IPS-15b (cell line): ENCODE data around the gene KLC4.
"Not testable (repeated sequence)": the region's sequence is repeated elsewhere in the genome, so short reads cannot be mapped to it uniquely, and the experiment has no call there.

Experiments used
- H3K27me3 ChIP-seq: one replicate; pipeline ENCODE4 v1.6.1; 2013; ENCODE audit warnings: low read length; ENCODE audit not compliant: control insufficient read depth, insufficient read depth
- H3K36me3 ChIP-seq: one replicate; pipeline ENCODE4 v1.6.1; 2013; ENCODE audit warnings: low read length; ENCODE audit not compliant: control insufficient read depth, insufficient read depth
- H3K4me1 ChIP-seq: one replicate; pipeline ENCODE4 v1.6.1; 2013; ENCODE audit warnings: mild to moderate bottlenecking, low read length; ENCODE audit not compliant: control insufficient read depth, insufficient read depth
- H3K4me3 ChIP-seq: one replicate; pipeline ENCODE4 v1.5.1; 2013; ENCODE audit warnings: low read depth, low read length
- H3K9ac ChIP-seq: one replicate; pipeline ENCODE4 v1.6.1; 2013; ENCODE audit warnings: low read depth, mild to moderate bottlenecking, low read length
- H3K9me3 ChIP-seq: one replicate; pipeline ENCODE4 v1.6.1; 2013; ENCODE audit warnings: mild to moderate bottlenecking, low read length; ENCODE audit not compliant: control insufficient read depth, insufficient read depth

KLC4 gene

GRCh38 chr6:43077333-43077809 is 17.9 kb downstream of the KLC4 start:
- Histone ChIP-seq H3K9ac (peak overlapping the region; percentile 71), H3K27me3 (no peaks in the 10 kb centered on the region), H3K4me1 (peaks cover 19% of the 10 kb centered on the region), H3K9me3 (no peaks in the 10 kb centered on the region), H3K36me3 (peaks cover 5% of the 10 kb centered on the region), H3K4me3 (peak overlapping the region; percentile 76)

GRCh38 chr6:43077981-43078511 is 18.6 kb downstream of the KLC4 start:
- H3K4me3 ChIP-seq = peak overlapping the region; percentile 76
- H3K9ac ChIP-seq = no peak overlapping the region
- peaks cover 19% of the 10 kb centered on the region for H3K4me1 ChIP-seq
- no peaks in the 10 kb centered on the region for H3K27me3 ChIP-seq
- H3K36me3 ChIP-seq = peaks cover 5% of the 10 kb centered on the region
- no peaks in the 10 kb centered on the region for H3K9me3 ChIP-seq

- Histone ChIP-seq H3K4me1 (peaks cover 19% of the 10 kb centered on the region), H3K36me3 (peaks cover 2% of the 10 kb centered on the region), H3K4me3 (no peak overlapping the region), H3K9ac (no peak overlapping the region), H3K27me3 (no peaks in the 10 kb centered on the region), H3K9me3 (no peaks in the 10 kb centered on the region)
Measured at GRCh38 chr6:43078691-43079090, 19.3 kb downstream of the KLC4 start.

- no peaks in the 10 kb centered on the region for H3K27me3 ChIP-seq
- no peaks in the 10 kb centered on the region for H3K9me3 ChIP-seq
- H3K4me3 ChIP-seq = no peak overlapping the region
- H3K4me1 ChIP-seq = peaks cover 12% of the 10 kb centered on the region
- H3K9ac ChIP-seq = no peak overlapping the region
- H3K36me3 ChIP-seq = no peaks in the 10 kb centered on the region
Measured at GRCh38 chr6:43081043-43081442, 21.6 kb downstream of the KLC4 start.

GRCh38 chr6:43081922-43082321 is 22.5 kb downstream of the KLC4 start:
- not testable (repeated sequence) for H3K27me3 ChIP-seq, H3K36me3 ChIP-seq, H3K4me3 ChIP-seq, H3K9ac ChIP-seq, H3K9me3 ChIP-seq
- peaks cover 12% of the 10 kb centered on the region for H3K4me1 ChIP-seq

GRCh38 chr6:43082806-43083655 is 23.6 kb downstream of the KLC4 start:
- no peak overlapping the region for H3K4me3 ChIP-seq
- no peaks in the 10 kb centered on the region for H3K9me3 ChIP-seq
- H3K36me3 ChIP-seq = no peaks in the 10 kb centered on the region
- H3K27me3 ChIP-seq = no peaks in the 10 kb centered on the region
- no peak overlapping the region for H3K9ac ChIP-seq
- H3K4me1 ChIP-seq = peaks cover 6% of the 10 kb centered on the region

- H3K9ac ChIP-seq = no peak overlapping the region
- H3K36me3 ChIP-seq = no peaks in the 10 kb centered on the region
- H3K9me3 ChIP-seq = no peaks in the 10 kb centered on the region
- peaks cover 24% of the 10 kb centered on the region for H3K4me1 ChIP-seq
- no peak overlapping the region for H3K4me3 ChIP-seq
- H3K27me3 ChIP-seq = no peaks in the 10 kb centered on the region
Measured at GRCh38 chr6:43086022-43086658, 26.7 kb downstream of the KLC4 start.

- Histone ChIP-seq H3K9ac (no peak overlapping the region), H3K4me3 (no peak overlapping the region), H3K27me3 (no peaks in the 10 kb centered on the region), H3K36me3 (no peaks in the 10 kb centered on the region), H3K9me3 (no peaks in the 10 kb centered on the region), H3K4me1 (peaks cover 33% of the 10 kb centered on the region)
Measured at GRCh38 chr6:43088654-43089056, 29.2 kb downstream of the KLC4 start.

GRCh38 chr6:43089467-43089866 is 30.0 kb downstream of the KLC4 start:
- H3K4me3 ChIP-seq = no peak overlapping the region

GRCh38 chr6:43089874-43090558 is 30.6 kb downstream of the KLC4 start:
- H3K9ac ChIP-seq = peak overlapping the region; percentile 14
- H3K9me3 ChIP-seq = no peaks in the 10 kb centered on the region

More at GRCh38 chr6:43089467-43089866, 30.0 kb downstream of the KLC4 start:
- H3K27me3 ChIP-seq = no peaks in the 10 kb centered on the region
- no peaks in the 10 kb centered on the region for H3K36me3 ChIP-seq
- H3K9me3 ChIP-seq = no peaks in the 10 kb centered on the region
- H3K9ac ChIP-seq = no peak overlapping the region
- H3K4me1 ChIP-seq = peaks cover 38% of the 10 kb centered on the region

GRCh38 chr6:43090559-43090956 is 31.1 kb downstream of the KLC4 start:
- peak overlapping the region; percentile 20 for H3K4me3 ChIP-seq
- H3K36me3 ChIP-seq = no peaks in the 10 kb centered on the region
- no peaks in the 10 kb centered on the region for H3K27me3 ChIP-seq
- H3K9me3 ChIP-seq = no peaks in the 10 kb centered on the region
- H3K9ac ChIP-seq = no peak overlapping the region
- H3K4me1 ChIP-seq = peaks cover 38% of the 10 kb centered on the region

More at GRCh38 chr6:43089874-43090558, 30.6 kb downstream of the KLC4 start:
- H3K27me3 ChIP-seq = no peaks in the 10 kb centered on the region
- no peaks in the 10 kb centered on the region for H3K36me3 ChIP-seq
- H3K4me3 ChIP-seq = peak overlapping the region; percentile 1
- H3K4me1 ChIP-seq = peaks cover 38% of the 10 kb centered on the region
